DMS53 (cell line): ENCODE data around the gene UPK1B.
A peak's percentile ranks its signal among the peaks of the same experiment; 100 is the strongest.
"Not testable (repeated sequence)": the region's sequence is repeated elsewhere in the genome, so short reads cannot be mapped to it uniquely, and the experiment has no call there.

Experiments
- DNase-seq: peaks from one replicate; lab custom pipeline; 2025; lab: John Stamatoyannopoulos, UW

UPK1B gene

GRCh38 chr3:119173325-119173724 lies at the start of gene UPK1B:
Gene UPK1B (plus strand): TSS chr3:119173598. CDS start chr3:119186742, 13,144 bp downstream.
- no peak for DNase-seq

GRCh38 chr3:119125342-119125741 lies 48.1 kb upstream of the UPK1B start:
- no peak for DNase-seq

- no peak for DNase-seq
Measured at GRCh38 chr3:119125742-119126504, 47.5 kb upstream of the UPK1B start.

- not testable (repeated sequence) for DNase-seq
Measured at GRCh38 chr3:119130291-119130690, 43.1 kb upstream of the UPK1B start.

- not testable (repeated sequence) for DNase-seq
Measured at GRCh38 chr3:119132291-119132690, 41.1 kb upstream of the UPK1B start.

- DNase-seq: not testable (repeated sequence)
Measured at GRCh38 chr3:119139360-119139759, 34.0 kb upstream of the UPK1B start.

GRCh38 chr3:119140466-119140865 lies 32.9 kb upstream of the UPK1B start:
- DNase-seq: no peak

- DNase-seq: no peak
Measured at GRCh38 chr3:119145128-119145499, 28.3 kb upstream of the UPK1B start.

- peak; percentile 74 for DNase-seq
Measured at GRCh38 chr3:119145500-119146167, 27.8 kb upstream of the UPK1B start, which contains the start of gene TEX55. Gene TEX55 (plus strand): TSS chr3:119146165. CDS start chr3:119146190, 25 bp downstream.

- no peak for DNase-seq
Measured at GRCh38 chr3:119146578-119147375, 26.6 kb upstream of the UPK1B start.

GRCh38 chr3:119147494-119147893 lies 25.9 kb upstream of the UPK1B start:
- DNase-seq: no peak

- DNase-seq: no peak
Measured at GRCh38 chr3:119148493-119149180, 24.8 kb upstream of the UPK1B start.

- DNase-seq: no peak
Measured at GRCh38 chr3:119149484-119149883, 23.9 kb upstream of the UPK1B start.

- DNase-seq: no peak
Measured at GRCh38 chr3:119156868-119157267, 16.5 kb upstream of the UPK1B start.

- DNase-seq: no peak
Measured at GRCh38 chr3:119157971-119158370, 15.4 kb upstream of the UPK1B start.

- no peak for DNase-seq
Measured at GRCh38 chr3:119160361-119160760, 13.0 kb upstream of the UPK1B start.

GRCh38 chr3:119160815-119161214 lies 12.6 kb upstream of the UPK1B start:
- no peak for DNase-seq

- DNase-seq: peak; percentile 4
Measured at GRCh38 chr3:119161240-119161639, 12.2 kb upstream of the UPK1B start.

GRCh38 chr3:119164745-119165144 lies 8.7 kb upstream of the UPK1B start:
- DNase-seq: not testable (repeated sequence)

- no peak for DNase-seq
Measured at GRCh38 chr3:119170821-119171220, 2.6 kb upstream of the UPK1B start.

- no peak for DNase-seq
Measured at GRCh38 chr3:119175872-119176756, 2.7 kb downstream of the UPK1B start.
